ENCODE measurements around the gene HSBP1. TPM values are rescaled to one million over a fixed set of nuclear protein-coding genes. Genes with fewer than 3 reads are reported as not detected.

Gene HSBP1
- total and polyA plus RNA-seq, 9 of the 15 experiments (the other 6 are each of a cell fraction or from before 2014, with no cell fraction given), result 84.9 to 677 (median 204) TPM

GRCh38 chr16:83807710-83808572 is at the start of gene HSBP1 (continued):
- TF ChIP-seq, protein P1, sequence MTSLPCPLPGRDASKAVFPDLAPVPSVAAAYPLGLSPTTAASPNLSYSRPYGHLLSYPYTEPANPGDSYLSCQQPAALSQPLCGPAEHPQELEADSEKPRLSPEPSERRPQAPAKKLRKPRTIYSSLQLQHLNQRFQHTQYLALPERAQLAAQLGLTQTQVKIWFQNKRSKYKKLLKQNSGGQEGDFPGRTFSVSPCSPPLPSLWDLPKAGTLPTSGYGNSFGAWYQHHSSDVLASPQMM (CRISPR knock-in tag; IDR thresholded peaks at IDR 0.05), result no peak
- TF ChIP-seq ZBTB12 (CRISPR knock-in tag; IDR thresholded peaks at IDR 0.05) (no peak), ELF2 (CRISPR knock-in tag; IDR thresholded peaks at IDR 0.05) (0 out of 2 replicates have a peak, but pooled peaks have one; percentile 34), ZBTB40 (IDR thresholded peaks at IDR 0.05) (peak; percentile 95), ZBTB40 (CRISPR knock-in tag; IDR thresholded peaks at IDR 0.05) (no peak), ZNF764 (CRISPR knock-in tag; IDR thresholded peaks at IDR 0.05; ENCODE audit: low read depth) (no peak), SIN3B (IDR thresholded peaks at IDR 0.05; ENCODE audit: low read depth) (peak; percentile 72; the same call in 1 of the 2 replicates), MED1 (CRISPR knock-in tag; IDR thresholded peaks at IDR 0.05; ENCODE audit: borderline replicate concordance) (no peak), ZNF507 (tag; conservative IDR thresholded peaks at IDR 0.05) (no peak), MBD2 (IDR thresholded peaks at IDR 0.05; ENCODE audit: borderline replicate concordance, low read depth) (peak; percentile 66; the same call in 1 of the 2 replicates), CREM (IDR thresholded peaks at IDR 0.05; ENCODE audit: low read depth) (peak; percentile 71), CHD2 (IDR thresholded peaks at IDR 0.05; ENCODE audit: low read depth, low read length) (peak; percentile 98), ZNF41 (CRISPR knock-in tag; conservative IDR thresholded peaks at IDR 0.05) (no peak), FOXK2 (conservative IDR thresholded peaks at IDR 0.05 in 1 of 2, IDR thresholded peaks at IDR 0.05 in 1 of 2; ENCODE audit: low read depth in 2 of 2) (no peak), XRCC5 (IDR thresholded peaks at IDR 0.05; ENCODE audit: low read depth, low read length) (0 out of 2 replicates have a peak, but pooled peaks have one; percentile 7)

Measured in K562 (cell line).